ENCODE data around the gene SIK3.

SIK3 gene

DNA sequence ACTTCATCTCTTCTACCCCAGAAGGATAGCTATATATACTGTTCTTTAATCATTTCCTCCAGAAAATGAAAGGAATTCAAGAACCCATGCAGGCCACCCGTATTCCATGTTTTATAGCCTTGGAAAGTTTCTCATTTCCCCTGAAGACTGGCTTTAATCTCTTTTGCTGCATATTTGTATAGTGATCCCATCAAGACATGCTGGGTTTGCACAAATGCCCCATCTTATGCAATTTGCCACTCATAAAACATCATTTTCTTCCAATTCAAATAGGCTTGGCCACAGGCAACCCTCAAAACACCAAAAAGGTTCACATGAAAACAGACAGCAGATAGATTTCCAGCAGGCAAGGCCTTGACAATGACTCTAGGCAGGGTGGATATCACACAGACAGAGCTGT, 232.5 kb downstream of the SIK3 start:
- DNase-seq (ENCODE audit: low spot score) = no peak

GRCh38 chr11:116864531-116864930, 233.7 kb downstream of the SIK3 start:
- no peak for DNase-seq (ENCODE audit: low spot score)

DNA sequence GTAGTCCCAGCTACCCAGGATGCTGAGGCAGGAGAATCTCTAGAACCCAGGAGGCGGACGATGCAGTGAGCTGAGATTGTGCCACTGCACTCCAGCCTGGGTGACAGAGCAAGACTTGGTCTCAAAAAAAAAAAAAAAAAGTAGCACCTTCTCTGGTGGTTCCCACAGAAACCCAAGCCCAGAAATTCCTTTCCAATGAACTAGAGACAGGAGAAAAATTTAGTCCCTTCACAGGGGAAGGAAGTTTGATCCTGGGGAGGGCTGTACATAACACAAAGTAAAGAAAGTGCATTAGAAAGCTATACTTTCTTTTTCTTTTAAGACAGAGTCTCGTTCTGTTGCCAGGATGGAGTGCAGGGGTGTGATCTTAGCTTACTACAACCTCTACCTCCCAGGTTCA, 235.3 kb downstream of the SIK3 start:
- DNase-seq (ENCODE audit: low spot score) = no peak

GRCh38 chr11:116862185-116862584, 236.0 kb downstream of the SIK3 start:
- DNase-seq (ENCODE audit: low spot score) = no peak

DNA sequence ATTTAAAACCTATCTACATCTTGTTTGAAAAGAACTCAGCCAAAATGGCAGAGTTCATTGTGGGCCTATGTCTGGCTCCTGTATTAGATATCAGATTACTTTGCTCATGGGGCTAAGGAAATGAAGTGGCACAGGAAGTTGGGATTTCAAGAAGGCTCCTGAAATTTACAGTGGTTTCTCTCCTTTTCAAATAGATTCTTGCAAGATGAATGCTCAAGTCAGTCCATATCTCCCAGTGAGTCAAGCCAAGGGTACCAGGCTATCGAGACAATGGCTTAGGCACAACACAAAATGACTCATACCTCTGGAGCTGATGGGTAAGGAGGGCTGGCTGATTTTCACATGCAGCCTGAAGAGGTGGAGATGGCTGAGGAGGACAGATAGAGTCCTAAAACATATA, 236.7 kb downstream of the SIK3 start:
- peak; percentile 26 for DNase-seq (ENCODE audit: low spot score)

DNA sequence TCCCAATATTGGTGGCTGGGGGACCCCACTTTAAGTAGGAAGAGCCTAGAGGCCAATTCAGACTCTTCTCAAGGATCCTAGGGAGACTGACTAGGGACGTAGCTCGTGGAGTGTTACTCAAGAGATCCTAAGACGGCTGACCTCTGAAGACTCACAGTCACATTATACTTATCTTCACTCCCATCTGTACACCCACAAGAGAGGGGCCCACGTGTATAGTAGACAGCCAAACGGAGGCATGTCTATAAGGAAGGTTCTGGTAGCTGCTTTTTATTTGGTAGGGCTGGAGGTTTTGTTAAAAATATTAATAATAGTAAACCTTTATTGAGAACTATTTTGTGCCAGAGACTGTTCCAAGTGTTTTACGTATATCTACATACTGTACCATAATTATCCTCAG, 237.9 kb downstream of the SIK3 start:
- no peak for DNase-seq (ENCODE audit: low spot score)

GRCh38 chr11:116859175-116859574, 239.1 kb downstream of the SIK3 start:
- no peak for DNase-seq (ENCODE audit: low spot score)

DNA sequence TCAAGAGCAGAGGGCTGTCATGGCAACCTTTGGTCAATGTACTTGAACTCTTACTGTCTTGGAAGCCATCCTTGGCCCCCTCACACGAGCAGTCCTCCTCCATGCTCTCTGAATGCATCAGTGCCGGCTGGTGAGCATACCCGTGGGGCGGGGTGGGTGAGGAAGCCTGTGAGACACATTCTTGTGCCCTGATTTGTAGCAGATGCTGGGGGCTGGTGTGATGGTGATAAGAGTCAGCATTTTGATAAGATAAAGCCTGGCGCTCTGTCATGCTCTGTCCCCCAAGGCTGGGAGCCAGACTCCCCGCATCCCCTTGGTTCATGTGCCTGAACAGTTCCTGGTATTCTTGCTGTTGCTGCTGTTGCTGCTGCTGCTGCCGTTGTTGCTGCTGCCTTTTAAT, 240.3 kb downstream of the SIK3 start:
- no peak for DNase-seq (ENCODE audit: low spot score)

GRCh38 chr11:116857316-116857715, 240.9 kb downstream of the SIK3 start:
- DNase-seq (ENCODE audit: low spot score) = no peak

GRCh38 chr11:116856423-116856822, 241.8 kb downstream of the SIK3 start:
- DNase-seq (ENCODE audit: low spot score) = no peak

- no peak for DNase-seq (ENCODE audit: low spot score)
Observed at GRCh38 chr11:116855413-116855812, 242.8 kb downstream of the SIK3 start.

- peak; percentile 63 for DNase-seq (ENCODE audit: low spot score)
Observed at GRCh38 chr11:116853461-116854073, 244.7 kb downstream of the SIK3 start.

DNA sequence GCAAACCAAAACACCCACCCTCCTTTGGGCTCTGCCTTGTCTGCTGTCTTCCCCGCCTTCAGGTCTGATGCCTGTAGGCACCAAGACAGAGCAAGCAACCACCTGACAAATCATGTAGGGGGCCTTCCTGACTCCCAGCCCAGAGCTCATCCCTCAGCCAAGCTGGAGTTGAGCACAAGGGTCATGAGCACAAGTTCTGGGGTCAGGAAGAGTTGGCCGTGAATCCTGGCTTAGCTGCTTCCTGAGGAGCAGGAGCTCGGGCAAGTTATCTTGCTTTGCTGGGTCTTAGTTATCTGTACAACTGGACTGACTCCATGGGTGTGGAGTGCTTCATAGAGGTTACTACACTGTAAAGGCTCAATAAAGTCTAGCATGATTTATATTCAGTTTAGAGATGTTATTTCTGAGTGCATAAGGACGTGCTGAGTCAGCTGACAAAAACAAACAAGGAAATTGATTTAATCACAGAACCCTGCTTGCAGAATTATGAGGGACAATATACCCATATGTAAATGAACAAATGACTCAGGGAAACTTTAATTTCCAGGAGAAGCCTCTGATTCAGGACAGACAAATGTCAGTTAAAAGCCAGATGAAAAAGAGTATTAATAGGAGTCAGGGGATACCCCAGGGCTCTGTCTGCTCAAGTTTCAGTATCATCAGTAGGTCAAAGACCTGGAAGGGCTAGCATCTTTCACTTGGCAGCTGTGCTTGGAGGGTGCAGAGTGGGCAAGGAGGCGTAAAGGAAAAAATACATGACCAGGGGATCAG, 245.8 kb downstream of the SIK3 start:
- peak; percentile 63 for DNase-seq (ENCODE audit: low spot score)

GRCh38 chr11:116851626-116852025, 246.6 kb downstream of the SIK3 start:
- DNase-seq (ENCODE audit: low spot score) = no peak

GRCh38 chr11:116849486-116849885, 248.7 kb downstream of the SIK3 start:
- no peak for DNase-seq (ENCODE audit: low spot score)

- DNase-seq (ENCODE audit: low spot score) = no peak
Observed at GRCh38 chr11:116849060-116849459, 249.2 kb downstream of the SIK3 start.

DNA sequence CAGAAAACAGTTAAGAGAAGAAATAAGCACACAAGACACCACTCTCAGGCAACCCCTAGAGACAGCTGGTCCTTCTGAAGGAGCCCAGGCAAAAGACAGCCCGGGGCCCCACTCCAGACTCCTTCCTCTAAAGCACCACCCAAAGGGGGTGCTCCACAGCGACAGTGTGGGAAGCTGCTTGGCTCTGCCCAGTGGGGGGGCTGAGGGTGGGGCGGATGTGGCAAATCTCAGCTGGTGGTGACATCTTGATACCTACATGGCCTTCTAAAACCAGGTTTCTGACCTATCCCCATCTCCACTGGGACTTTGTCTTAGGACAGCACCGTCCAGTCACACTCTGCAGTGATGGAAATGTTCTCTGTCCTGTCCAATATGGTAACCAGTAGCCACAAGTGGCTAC, 250.6 kb downstream of the SIK3 start:
- DNase-seq (ENCODE audit: low spot score) = no peak

DNA sequence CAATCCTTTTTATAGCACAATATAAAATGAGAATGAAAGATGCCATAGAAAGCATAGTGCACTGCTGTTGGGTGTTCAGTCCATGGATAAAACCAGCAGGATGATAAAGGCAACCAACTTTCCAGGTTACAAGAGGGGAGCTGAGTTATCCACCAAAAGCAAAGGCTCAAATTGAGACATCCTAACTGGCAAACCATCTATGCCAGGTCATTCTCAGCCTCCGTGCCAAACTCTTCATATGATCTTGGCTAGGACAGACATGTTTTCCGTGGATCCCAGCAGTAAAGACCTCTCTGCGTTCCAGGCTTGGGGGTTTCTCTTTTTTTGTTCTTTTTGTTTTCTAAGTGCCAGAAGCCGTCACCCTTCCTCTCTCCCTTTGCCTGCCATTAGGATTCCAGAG, 253.5 kb downstream of the SIK3 start:
- DNase-seq (ENCODE audit: low spot score) = no peak

GRCh38 chr11:116843661-116844060, 254.6 kb downstream of the SIK3 start:
- DNase-seq (ENCODE audit: low spot score) = no peak

DNA sequence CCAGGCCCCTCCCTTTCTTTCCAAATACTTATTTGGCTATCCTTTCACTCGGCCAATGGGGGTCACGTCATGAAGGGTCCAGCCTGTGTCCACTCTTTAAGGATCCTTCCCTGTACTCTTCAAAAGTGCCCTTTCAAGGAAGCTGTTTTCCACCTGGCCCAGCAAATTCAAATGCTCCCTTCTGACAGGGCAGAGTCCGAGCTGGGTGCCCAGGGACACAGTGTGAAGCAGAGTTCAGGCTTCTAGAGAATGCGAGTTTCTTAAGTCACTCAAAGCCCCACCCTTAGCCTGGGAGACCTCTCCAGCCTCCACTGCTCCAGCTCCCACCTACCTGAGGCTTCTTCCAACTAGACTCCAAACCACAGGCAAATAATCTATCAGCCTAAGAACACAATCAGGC, 255.3 kb downstream of the SIK3 start:
- no peak for DNase-seq (ENCODE audit: low spot score)

DNA sequence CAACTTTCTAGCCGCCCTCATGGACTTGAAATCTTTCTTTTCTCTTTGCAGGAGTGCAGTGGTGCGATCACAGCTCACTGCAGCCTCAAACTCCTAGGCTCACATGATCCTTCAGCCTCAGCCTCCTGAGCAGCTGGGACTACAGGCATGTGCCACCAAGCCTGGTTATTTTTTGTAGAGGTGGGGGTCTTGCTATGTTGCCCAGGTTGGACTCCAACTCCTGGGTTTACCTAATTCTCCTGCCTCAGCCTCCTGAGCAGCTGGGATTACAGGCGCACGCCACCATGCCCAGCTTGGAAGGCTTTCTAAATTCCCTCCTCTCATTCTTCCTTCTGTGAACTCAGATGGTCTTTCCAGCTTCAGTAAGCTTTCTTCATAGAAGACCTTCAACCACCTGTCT, 256.1 kb downstream of the SIK3 start:
- DNase-seq (ENCODE audit: low spot score) = no peak

GRCh38 chr11:116840746-116841296, 257.4 kb downstream of the SIK3 start:
- no peak for DNase-seq (ENCODE audit: low spot score)

GRCh38 chr11:116840224-116840745, 257.9 kb downstream of the SIK3 start:
- DNase-seq (ENCODE audit: low spot score) = no peak
